Left kidney (tissue), 8 donors: Measurements from ENCODE around the gene ACTL6B. TPM values are rescaled to one million over a fixed set of nuclear protein-coding genes. Genes with fewer than 3 reads are reported as not detected.
"Not testable (repeated sequence)": the region's sequence is repeated elsewhere in the genome, so short reads cannot be mapped to it uniquely, and the experiment has no call there.

Experiments
- DNase-seq: peaks from one replicate; pipeline ENCODE4 v3.0.0-alpha.2; 2013
- long read RNA-seq, 8 donors: transcript quantifications; one replicate each; lab custom pipeline, GENCODE V29; 2026
- polyA plus RNA-seq: library from polyadenylated mRNA; unstranded; fragments of 120-200 nt; gene quantifications from one replicate; pipeline ENCODE4 v1.2.1, GENCODE V29; 2013; ENCODE audit not compliant: insufficient read length

The ACTL6B gene
- polyA plus RNA-seq = not detected
- long read RNA-seq, donor 1 = 0 reads
- long read RNA-seq, donor 2, partial matches to known transcripts = 158 of 274 reads
- long read RNA-seq, donor 2, other reads (novel, unspliced or antisense) = 116 of 274 reads
- long read RNA-seq, donor 3 = 0 reads
- long read RNA-seq, donor 4 = 0 reads
- long read RNA-seq, donor 5 = 0 reads
- long read RNA-seq, donor 6 = 0 reads
- long read RNA-seq, donor 7 = 0 reads
- long read RNA-seq, donor 8 = 0 reads

- no peak for DNase-seq
These were observed at the start of gene ACTL6B for GRCh38 chr7:100655908-100656674. TSS of gene ACTL6B (minus strand) at chr7:100656448. CDS start at chr7:100656354, 94 bp downstream.

GRCh38 chr7:100705320-100705752, 49.1 kb upstream of the ACTL6B start:
- peak; percentile 70 for DNase-seq

GRCh38 chr7:100701089-100701488, 44.8 kb upstream of the ACTL6B start:
- not testable (repeated sequence) for DNase-seq

- no peak for DNase-seq
These were observed 42.8 kb upstream of the ACTL6B start for GRCh38 chr7:100699018-100699417.

- DNase-seq = no peak
These were observed 39.9 kb upstream of the ACTL6B start for GRCh38 chr7:100696123-100696521.

- DNase-seq = no peak
These were observed 38.0 kb upstream of the ACTL6B start, which contains the start of gene GIGYF1 for GRCh38 chr7:100694098-100694745. TSS of gene GIGYF1 (minus strand) at chr7:100694250. CDS start at chr7:100688238, 6,012 bp downstream.

GRCh38 chr7:100693312-100694097, 37.3 kb upstream of the ACTL6B start:
- DNase-seq = no peak

GRCh38 chr7:100692578-100692961, 36.3 kb upstream of the ACTL6B start:
- no peak for DNase-seq

- DNase-seq = no peak
These were observed 35.7 kb upstream of the ACTL6B start for GRCh38 chr7:100691676-100692577.

- no peak for DNase-seq
These were observed 33.2 kb upstream of the ACTL6B start for GRCh38 chr7:100689230-100690135.

GRCh38 chr7:100688326-100688860, 32.1 kb upstream of the ACTL6B start:
- no peak for DNase-seq

GRCh38 chr7:100687751-100688300, 31.6 kb upstream of the ACTL6B start:
- DNase-seq = no peak

GRCh38 chr7:100687261-100687660, 31.0 kb upstream of the ACTL6B start:
- DNase-seq = no peak

GRCh38 chr7:100686822-100687211, 30.6 kb upstream of the ACTL6B start:
- no peak for DNase-seq

GRCh38 chr7:100686201-100686821, 30.1 kb upstream of the ACTL6B start:
- no peak for DNase-seq

- no peak for DNase-seq
These were observed 29.4 kb upstream of the ACTL6B start for GRCh38 chr7:100685631-100686145.

GRCh38 chr7:100685049-100685605, 28.9 kb upstream of the ACTL6B start:
- no peak for DNase-seq

- no peak for DNase-seq
These were observed 28.3 kb upstream of the ACTL6B start for GRCh38 chr7:100684534-100685042.
